ENCODE measurements around the gene RARG.

The RARG gene

GRCh38 chr12:53235164-53235563 lies 3.2 kb upstream of the RARG start:
- no peak for TF ChIP-seq POLR2AphosphoS5 (IDR thresholded peaks at IDR 0.05; ENCODE audit: low read depth, low read length)

- TF ChIP-seq TAF1 (IDR thresholded peaks at IDR 0.05; ENCODE audit: borderline replicate concordance, insufficient read depth, low read length), result no peak
- TF ChIP-seq FOXP2 (optimal IDR thresholded peaks at IDR 0.05; ENCODE audit: borderline replicate concordance, extremely low read depth, extremely low read length, insufficient read depth), result no peak
- no peak for TF ChIP-seq SIN3A (IDR thresholded peaks at IDR 0.05; ENCODE audit: borderline replicate concordance, insufficient read depth, low read length)
These were observed 2.4 kb upstream of the RARG start for GRCh38 chr12:53234271-53234914.

GRCh38 chr12:53233671-53234121 lies 1.7 kb upstream of the RARG start:
- TF ChIP-seq POLR2AphosphoS5 (IDR thresholded peaks at IDR 0.05; ENCODE audit: low read depth, low read length), result no peak
- TF ChIP-seq TAF1 (IDR thresholded peaks at IDR 0.05; ENCODE audit: borderline replicate concordance, insufficient read depth, low read length), result no peak
- no peak for TF ChIP-seq FOXP2 (optimal IDR thresholded peaks at IDR 0.05; ENCODE audit: borderline replicate concordance, extremely low read depth, extremely low read length, insufficient read depth)
- no peak for TF ChIP-seq SIN3A (IDR thresholded peaks at IDR 0.05; ENCODE audit: borderline replicate concordance, insufficient read depth, low read length)
- TF ChIP-seq REST (IDR thresholded peaks at IDR 0.05; ENCODE audit: insufficient read depth in 1 of 2, low read depth in 2 of 2, low read length in 2 of 2), result no peak

- TF ChIP-seq FOXP2 (optimal IDR thresholded peaks at IDR 0.05; ENCODE audit: borderline replicate concordance, extremely low read depth, extremely low read length, insufficient read depth), result no peak
- TF ChIP-seq REST (IDR thresholded peaks at IDR 0.05; ENCODE audit: insufficient read depth in 1 of 2, low read depth in 2 of 2, low read length in 2 of 2), result no peak
- TF ChIP-seq SIN3A (IDR thresholded peaks at IDR 0.05; ENCODE audit: borderline replicate concordance, insufficient read depth, low read length), result no peak
- no peak for TF ChIP-seq TAF1 (IDR thresholded peaks at IDR 0.05; ENCODE audit: borderline replicate concordance, insufficient read depth, low read length)
- TF ChIP-seq POLR2AphosphoS5 (IDR thresholded peaks at IDR 0.05; ENCODE audit: low read depth, low read length), result no peak
These were observed 845 bp upstream of the RARG start for GRCh38 chr12:53232646-53233461.

GRCh38 chr12:53231671-53231920 lies 413 bp downstream of the RARG start:
- TF ChIP-seq TAF1 (IDR thresholded peaks at IDR 0.05; ENCODE audit: borderline replicate concordance, insufficient read depth, low read length) (no peak), FOXP2 (optimal IDR thresholded peaks at IDR 0.05; ENCODE audit: borderline replicate concordance, extremely low read depth, extremely low read length, insufficient read depth) (no peak), REST (IDR thresholded peaks at IDR 0.05; ENCODE audit: insufficient read depth in 1 of 2, low read depth in 2 of 2, low read length in 2 of 2) (no peak), POLR2AphosphoS5 (IDR thresholded peaks at IDR 0.05; ENCODE audit: low read depth, low read length) (no peak), SIN3A (IDR thresholded peaks at IDR 0.05; ENCODE audit: borderline replicate concordance, insufficient read depth, low read length) (no peak)

Data from PFSK-1 (cell line).